ENCODE results near the gene MCF2L2. TPM values are rescaled to one million over a fixed set of nuclear protein-coding genes. Genes with fewer than 3 reads are reported as not detected.

The MCF2L2 gene
- total RNA-seq, 4 donors from 2014 or later = 0.59 to 4.1 (median 1.7) TPM

- H3K27me3 ChIP-seq = no peaks in the 10 kb centered on the region
- DNase-seq = no peak
- peak overlapping the region in 1 of 2 donors; percentile 26 for H3K4me3 ChIP-seq
- no peaks in the 10 kb centered on the region for H3K9me3 ChIP-seq
- intact Hi-C loops (cut with DNase I; ENCODE audit: low total_unique reads) = no loop called here
- no peaks in the 10 kb centered on the region for H3K4me1 ChIP-seq
- no peaks in the 10 kb centered on the region for H3K36me3 ChIP-seq
- TF ChIP-seq POLR2A (IDR thresholded peaks at IDR 0.05) (no peak), CTCF (IDR thresholded peaks at IDR 0.05) (no peak)
- H3K27ac ChIP-seq = no peak overlapping the region
These were observed 266.7 kb downstream of the MCF2L2 start for GRCh38 chr3:183161552-183162336.

DNA sequence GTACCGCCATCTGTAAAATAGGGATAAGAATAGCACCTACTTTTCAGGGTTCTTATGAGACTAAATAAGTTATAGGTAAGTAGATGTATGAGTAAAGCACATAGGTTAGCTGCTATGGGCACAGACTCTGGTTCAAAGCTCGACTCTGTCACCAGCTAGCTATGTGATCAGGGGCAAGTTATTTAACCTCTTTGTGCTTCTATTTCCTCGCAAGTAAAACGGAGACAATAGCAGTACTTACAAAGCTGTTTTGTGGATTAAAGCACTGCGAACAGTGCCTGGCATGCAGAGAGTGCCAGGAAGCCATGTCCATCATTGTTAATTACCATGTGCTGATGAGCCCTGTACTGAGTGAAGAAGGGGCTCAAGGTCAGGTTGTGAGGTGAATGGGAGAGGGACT is 267.8 kb downstream of the MCF2L2 start:
- Histone ChIP-seq H3K4me3 (no peak overlapping the region), H3K4me1 (no peaks in the 10 kb centered on the region), H3K36me3 (no peaks in the 10 kb centered on the region), H3K27me3 (no peaks in the 10 kb centered on the region), H3K9me3 (no peaks in the 10 kb centered on the region), H3K27ac (no peak overlapping the region)
- no peak for TF ChIP-seq POLR2A (IDR thresholded peaks at IDR 0.05)
- no peak for TF ChIP-seq CTCF (IDR thresholded peaks at IDR 0.05)
- no peak for DNase-seq
- intact Hi-C loops (cut with DNase I; ENCODE audit: low total_unique reads) = no loop called here

DNA sequence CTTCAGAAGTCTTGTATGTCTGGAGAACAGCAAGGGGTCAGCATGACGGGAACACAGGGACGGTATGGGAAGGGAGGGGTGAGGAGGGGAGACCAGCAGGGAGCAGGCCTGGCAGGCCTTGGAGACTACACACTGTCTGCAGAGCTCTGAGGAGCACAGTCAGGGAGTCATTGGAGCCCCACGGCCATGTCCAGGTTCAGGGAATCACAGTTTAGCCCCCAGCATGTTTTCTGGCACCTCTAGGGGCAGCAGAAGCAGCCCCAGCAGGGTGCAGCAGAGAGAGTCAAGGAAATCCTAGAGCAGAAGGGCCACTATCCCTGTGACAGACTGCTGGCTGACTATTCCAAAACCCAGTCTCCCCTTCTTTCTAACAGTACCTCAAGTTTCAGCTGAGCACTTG is 269.1 kb downstream of the MCF2L2 start:
- intact Hi-C loops (cut with DNase I; ENCODE audit: low total_unique reads) = no loop called here
- Histone ChIP-seq H3K27ac (no peak overlapping the region), H3K4me3 (no peak overlapping the region), H3K36me3 (no peaks in the 10 kb centered on the region), H3K27me3 (no peaks in the 10 kb centered on the region), H3K9me3 (no peaks in the 10 kb centered on the region), H3K4me1 (no peaks in the 10 kb centered on the region)
- TF ChIP-seq CTCF (IDR thresholded peaks at IDR 0.05) (no peak), POLR2A (IDR thresholded peaks at IDR 0.05) (no peak)
- DNase-seq = no peak

DNA sequence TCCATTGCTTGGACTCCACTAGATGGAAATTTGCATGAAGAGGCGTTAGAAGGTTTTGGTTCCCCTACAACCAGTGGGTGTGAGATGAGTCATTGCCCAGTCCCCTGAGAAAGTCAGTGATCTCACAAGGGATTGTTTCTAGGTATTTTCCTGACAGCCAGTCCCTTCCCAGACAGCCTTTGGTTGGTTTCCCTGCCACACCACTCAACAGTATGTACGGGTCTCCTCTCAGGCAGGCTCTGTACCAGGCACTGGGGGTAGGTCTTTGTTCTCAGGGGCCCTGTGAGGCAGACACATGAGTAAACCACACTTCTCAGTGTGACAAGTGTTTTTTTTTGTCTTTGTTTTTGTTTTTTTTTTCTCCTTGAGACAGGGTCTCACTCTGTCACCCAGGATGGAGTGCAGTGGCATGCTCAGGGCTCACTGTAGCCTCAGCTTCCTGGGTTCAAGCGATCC is 269.8 kb downstream of the MCF2L2 start:
- no peak for DNase-seq
- intact Hi-C loops (cut with DNase I; ENCODE audit: low total_unique reads) = no loop called here

More for the DNA sequence above, 269.8 kb downstream of the MCF2L2 start:
- Histone ChIP-seq H3K27ac (no peak overlapping the region), H3K27me3 (no peaks in the 10 kb centered on the region), H3K9me3 (no peaks in the 10 kb centered on the region), H3K36me3 (no peaks in the 10 kb centered on the region), H3K4me1 (no peaks in the 10 kb centered on the region), H3K4me3 (no peak overlapping the region)
- no peak for TF ChIP-seq CTCF (IDR thresholded peaks at IDR 0.05)
- TF ChIP-seq POLR2A (IDR thresholded peaks at IDR 0.05) = no peak

Measured in uterus (tissue), 4 donors.